HG03064 (cell line): ENCODE measurements around the gene HOXD8.

ENCODE experiments used
- ATAC-seq: cut with Tn5 transposase; IDR thresholded peaks from one replicate; pipeline ENCODE4 v1.9.1; 2021; ENCODE audit warnings: low read depth; ENCODE audit not compliant: unreplicated experiment

Gene HOXD8

GRCh38 chr2:176142281-176142680 is 12.8 kb downstream of the HOXD8 start:
- no peak for ATAC-seq

DNA sequence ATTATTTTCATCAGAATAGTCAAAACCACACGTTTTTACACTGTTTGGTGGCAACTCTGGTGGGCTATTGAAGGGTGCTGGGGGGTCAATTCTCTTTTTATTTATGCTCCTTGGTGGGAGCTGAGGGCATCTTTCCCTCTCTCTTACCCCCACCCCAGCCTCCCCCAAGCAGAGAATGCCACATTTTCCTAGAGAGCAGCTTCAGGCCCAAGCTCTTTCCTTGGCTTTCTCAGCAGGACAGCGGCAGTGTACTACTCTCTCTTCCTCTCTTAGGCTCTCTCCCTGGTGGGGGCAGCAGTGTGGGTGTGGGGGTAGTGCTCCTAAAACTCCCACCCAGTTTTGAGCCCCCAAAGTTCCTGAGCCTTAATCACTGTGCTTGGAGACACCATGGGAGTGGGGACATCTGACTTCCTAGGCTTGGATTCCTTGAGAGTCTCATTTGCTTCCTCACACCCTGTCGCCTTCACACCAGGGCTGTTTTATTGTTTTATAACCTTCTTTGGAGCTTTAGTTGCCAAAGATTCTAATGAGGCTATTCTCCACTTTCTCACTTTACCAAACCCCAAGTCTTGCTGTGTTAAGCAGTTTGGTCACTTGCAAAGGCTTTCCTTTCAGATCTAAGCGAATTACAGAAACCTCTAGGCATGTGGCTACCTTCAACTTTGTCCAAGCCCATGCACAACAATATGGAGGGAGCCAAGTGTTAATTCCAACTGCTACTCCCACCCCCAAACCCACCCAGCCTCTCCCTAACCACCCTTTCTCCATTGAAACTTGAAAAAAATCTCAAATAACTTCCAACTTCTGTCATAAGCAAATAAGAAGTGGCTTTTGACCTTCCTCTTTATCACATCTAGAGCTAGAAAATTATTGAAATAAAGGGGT is 15.8 kb downstream of the HOXD8 start:
- ATAC-seq: no peak

GRCh38 chr2:176146101-176146500 is 16.6 kb downstream of the HOXD8 start:
- ATAC-seq: no peak

DNA sequence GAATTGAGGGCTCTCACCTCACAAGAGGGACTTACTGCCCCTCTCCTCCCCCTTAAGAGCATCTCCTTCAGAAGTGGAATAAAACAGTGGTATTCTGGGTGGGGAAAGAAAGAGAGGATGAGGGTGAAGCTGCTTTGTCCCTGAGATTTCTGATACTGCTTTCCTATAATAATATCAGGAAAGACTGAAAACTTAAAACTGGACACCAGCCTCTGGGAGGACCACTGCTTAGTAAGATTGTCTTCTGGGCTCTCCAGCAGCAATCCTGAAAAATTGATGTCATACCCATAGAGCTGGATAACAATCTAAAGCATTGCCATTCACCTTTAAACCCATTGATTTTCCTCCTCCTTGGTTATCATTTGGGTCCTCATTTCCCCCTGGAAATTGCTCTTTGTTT is 17.1 kb downstream of the HOXD8 start:
- no peak for ATAC-seq

DNA sequence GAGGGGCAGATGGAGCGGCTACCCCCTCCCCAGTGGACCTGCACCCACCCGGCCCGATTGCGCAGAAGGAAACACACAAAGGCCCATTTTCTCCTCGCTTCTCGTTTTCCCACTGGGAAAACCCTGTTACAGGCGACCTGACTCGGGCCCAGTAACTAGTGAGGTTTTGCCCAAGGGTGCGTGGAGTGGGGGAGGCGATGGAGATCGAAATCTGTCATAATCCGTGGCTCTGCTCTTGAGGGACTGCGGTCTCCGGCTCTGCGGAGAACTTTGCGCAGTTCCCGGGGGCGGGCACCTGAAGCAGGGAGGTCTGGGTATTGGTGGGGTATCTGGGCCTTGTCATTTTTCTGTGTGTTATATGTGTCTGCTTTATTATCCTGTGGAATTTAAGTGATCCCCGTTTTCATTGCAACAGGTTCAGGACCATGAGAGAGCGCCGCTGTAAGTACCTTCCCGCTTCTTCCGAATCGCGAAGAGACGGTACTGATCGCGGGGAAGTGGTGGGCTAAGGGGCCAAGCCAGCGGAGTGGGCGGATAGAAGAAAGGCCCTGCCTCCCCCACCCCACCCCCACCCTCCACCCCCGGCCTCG is 17.8 kb downstream of the HOXD8 start:
- ATAC-seq: no peak

DNA sequence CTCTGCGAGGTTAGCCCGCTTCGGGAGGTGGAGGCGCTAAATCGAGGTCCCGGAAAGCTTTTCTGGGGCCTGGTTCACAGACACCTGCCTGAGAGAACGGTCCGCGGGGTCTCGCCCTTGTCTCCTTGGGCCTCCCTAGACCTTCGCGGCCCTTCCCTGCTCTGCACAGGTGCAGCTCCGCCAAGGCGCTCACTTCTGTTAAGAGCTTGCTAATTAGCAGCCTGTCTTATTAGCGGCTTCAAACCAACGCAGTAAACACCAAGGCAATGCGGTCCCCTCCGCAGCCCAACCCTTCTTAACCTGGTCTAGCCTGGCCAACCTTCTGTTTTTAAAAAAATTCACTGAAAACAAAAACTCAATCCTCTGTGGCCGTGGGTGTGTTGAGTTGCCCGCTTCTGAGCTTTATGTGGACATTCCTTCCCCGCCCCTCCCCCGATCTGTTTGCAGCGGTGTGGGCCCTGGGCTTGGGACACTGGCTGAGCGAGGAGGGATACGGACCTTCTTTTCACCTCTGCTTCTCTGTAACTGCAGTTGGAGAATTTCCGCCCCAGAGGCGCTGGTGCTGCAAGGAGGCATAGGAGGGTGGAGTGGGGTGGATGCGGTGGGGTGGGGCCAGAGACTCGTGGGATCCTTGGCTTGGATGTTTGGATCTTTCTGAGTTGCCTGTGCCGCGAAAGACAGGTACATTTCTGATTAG is 18.4 kb downstream of the HOXD8 start:
- no peak for ATAC-seq

DNA sequence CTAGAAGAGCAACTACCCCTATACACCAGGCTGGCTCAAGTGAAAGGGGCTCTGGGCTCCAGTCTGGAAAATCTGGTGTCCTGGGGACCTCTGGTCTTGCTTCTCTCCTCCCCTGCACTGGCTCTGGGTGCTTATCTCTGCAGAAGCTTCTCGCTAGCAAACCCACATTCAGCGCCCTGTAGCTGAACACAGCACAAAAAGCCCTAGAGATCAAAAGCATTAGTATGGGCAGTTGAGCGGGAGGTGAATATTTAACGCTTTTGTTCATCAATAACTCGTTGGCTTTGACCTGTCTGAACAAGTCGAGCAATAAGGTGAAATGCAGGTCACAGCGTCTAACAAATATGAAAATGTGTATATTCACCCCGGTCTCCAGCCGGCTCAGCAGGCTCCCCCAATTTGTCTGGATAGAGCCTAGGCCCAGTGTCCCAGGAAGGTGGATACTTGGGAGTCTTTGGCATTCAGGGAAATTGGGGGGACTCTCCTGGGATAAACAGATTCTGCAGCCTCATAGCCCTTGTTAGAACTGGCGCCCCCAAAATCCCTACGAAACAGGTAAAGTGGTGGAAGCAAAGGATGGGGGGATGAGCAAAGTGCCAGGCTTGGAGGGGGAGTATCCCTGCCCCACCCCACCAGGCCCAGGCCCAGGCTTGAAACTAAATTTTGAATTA is 19.4 kb downstream of the HOXD8 start:
- ATAC-seq: no peak

- ATAC-seq: no peak
Measured at GRCh38 chr2:176149481-176149938, 20.0 kb downstream of the HOXD8 start.

- no peak for ATAC-seq
Measured at GRCh38 chr2:176149939-176150583, 20.6 kb downstream of the HOXD8 start.

DNA sequence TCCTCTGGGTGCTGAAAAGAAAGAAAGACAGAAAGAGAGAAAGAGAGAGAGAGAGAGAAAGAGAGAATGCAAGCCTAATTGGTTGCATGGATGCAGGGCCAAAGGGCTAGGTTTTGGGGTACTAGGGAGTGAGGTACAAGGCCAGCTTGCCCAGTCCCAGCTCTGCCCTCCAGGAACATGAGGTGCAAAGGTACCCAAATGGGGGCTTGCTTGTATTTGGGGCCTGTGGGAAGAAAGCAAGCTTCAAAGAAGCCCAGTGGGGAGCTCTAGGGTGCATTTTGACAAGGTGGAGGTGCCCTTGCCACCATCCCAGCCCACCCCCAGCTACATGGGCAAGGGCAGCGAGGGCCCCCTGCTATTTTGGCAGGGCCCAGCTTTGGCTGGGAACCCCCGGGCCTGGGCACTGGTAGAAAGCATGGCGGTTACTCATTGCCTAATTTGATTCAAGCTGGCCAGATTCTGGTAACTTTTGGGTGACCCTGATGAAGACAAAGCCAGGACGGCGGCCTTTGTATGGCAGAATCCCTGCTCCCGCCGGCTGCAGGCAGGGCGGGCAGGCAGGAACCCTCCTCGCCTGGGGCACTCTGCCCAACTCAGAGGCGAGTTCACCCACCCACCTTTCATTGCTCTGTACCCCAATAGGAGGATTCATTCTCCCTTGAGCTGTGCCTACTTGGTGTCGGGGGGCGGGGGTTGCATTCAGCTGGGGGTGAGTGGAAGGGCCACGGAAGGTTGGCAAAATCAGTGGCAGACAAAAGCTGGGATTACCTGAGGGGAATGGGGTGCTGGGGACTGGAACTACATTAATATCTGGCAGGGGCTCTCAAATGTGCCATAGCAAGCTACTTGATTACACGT is 21.3 kb downstream of the HOXD8 start:
- no peak for ATAC-seq

DNA sequence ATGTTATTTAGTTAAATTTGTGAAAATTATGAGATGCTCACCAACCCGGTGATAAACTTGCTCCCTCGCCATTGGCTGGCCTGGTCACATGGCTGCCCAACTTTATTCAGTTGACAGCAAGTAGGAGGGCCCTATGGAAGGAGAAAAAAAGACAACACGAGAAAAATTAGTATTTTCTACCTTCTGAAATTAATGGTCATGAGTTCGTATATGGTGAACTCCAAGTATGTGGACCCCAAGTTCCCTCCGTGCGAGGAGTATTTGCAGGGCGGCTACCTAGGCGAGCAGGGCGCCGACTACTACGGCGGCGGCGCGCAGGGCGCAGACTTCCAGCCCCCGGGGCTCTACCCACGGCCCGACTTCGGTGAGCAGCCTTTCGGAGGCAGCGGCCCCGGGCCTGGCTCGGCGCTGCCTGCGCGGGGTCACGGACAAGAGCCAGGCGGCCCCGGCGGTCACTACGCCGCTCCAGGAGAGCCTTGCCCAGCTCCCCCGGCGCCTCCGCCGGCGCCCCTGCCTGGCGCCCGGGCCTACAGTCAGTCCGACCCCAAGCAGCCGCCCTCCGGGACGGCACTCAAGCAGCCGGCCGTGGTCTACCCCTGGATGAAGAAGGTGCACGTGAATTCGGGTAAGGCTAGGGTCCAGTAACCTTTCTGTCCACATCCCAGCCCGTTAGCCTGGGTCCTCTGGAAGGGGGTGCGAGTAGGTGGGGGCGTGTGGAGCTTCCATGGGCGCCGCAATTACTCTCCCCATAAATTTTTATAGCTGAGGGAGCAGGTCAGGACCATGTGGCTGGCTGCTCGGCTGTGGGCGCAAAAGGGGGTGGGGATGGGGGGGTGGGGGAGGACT is 22.2 kb downstream of the HOXD8 start, which contains the start of gene HOXD4:
Gene HOXD4 (plus strand): TSS at position 109 of the 846 bp plus-strand sequence. CDS start 84 bp downstream, at position 193.
- no peak for ATAC-seq

DNA sequence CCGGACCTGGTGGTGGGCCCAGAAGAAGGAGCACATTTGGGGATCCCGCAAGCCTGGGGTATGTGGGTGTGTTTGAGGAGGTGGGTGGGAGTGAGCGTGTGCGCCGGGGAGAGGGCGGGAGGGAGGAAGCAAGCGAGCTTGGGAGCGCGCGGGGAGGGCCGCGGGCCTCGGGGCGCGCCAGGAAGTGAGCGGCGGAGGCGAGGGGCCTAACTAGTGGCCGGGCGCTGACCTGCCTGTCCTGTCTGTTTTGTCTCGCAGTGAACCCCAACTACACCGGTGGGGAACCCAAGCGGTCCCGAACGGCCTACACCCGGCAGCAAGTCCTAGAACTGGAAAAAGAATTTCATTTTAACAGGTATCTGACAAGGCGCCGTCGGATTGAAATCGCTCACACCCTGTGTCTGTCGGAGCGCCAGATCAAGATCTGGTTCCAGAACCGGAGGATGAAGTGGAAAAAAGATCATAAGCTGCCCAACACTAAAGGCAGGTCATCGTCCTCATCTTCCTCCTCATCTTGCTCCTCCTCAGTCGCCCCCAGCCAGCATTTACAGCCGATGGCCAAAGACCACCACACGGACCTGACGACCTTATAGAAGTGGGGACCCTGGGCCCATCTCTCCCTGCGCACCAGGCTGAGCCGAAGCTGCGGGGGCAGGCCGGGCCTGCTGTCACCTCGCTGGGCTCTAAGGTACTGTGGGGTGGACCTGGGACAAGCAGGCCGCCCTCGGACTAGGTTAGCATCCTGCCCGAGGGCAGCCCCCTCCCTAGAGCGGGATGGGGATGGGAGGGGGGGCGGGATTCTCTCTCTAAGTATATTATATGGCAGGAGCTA is 23.1 kb downstream of the HOXD8 start:
- ATAC-seq: no peak

DNA sequence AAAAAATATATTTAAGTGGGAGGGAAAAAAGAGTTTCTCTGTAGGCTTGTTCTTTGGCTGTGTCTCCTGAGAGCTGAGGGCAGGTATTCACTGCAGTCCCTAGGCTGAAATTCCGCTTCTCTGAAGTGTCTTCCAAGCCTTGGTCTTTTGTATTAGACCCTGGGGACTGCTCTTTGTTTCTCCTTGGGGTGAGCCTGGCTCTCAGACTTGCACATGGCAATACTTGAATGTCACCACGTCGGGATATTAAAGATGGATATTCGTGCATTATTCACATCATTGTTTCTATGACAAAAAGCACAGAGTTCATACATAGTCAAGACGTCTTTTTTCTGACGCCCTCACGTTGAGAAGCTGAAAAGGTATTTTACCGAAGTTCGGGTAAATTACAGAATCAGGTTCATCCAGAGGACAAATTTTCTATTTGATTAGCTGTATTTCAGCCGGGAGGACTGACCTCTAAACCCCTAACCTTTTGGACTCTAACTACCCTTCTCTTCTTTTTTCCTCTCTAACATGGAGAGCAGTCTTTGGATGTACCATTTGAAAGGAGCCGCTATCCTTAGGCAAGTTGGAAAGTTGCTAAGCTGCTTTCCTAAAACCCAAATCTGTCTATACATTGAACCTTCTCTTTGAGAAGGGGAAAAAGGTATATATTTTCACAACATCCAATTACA is 25.2 kb downstream of the HOXD8 start:
- ATAC-seq: no peak

DNA sequence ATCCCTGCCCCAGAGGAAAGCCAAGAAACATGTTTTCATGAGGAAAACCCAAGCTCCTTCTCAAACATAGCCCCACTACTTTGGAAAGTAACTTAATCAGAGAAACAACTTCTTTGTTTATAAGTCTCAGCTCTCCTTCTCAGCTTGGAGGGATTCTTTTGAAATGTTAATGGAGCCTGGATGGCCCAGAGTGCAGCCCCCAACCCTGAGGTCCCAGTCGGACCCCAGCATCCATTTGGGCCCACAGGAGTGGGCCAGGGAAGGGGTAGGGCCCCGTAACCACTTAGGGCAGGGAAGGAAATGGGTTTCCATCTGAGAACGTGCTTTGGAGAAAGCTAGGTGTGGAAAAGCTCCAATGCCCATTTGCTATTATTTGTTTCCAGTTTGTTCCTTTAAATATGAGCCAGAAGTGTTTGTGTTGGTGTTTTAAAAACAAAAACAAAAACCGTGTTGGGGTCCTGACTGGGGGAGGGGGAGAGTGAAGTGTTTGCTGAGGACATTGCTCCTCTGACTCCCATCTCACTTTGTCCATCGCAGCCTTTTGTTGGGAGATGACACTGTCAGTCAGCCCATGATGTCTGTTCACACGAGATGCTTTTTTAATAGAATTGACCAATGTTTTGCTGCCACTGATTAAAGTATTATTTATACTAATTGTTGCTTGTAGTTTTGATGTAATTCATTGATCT is 26.0 kb downstream of the HOXD8 start:
- ATAC-seq: no peak

- ATAC-seq: no peak
Measured at GRCh38 chr2:176156301-176156806, 26.8 kb downstream of the HOXD8 start.

GRCh38 chr2:176156807-176157498 is 27.4 kb downstream of the HOXD8 start, which contains the start of gene HOXD3:
Gene HOXD3, plus strand, starts transcription at chr2:176157307. Its CDS starts 11,808 bp downstream, at chr2:176169115.
- ATAC-seq: no peak
